ENCODE data around the gene NPW.
A peak's percentile ranks its signal among the peaks of the same experiment; 100 is the strongest.

Gene NPW

GRCh38 chr16:1990101-1990350, 29.6 kb upstream of the NPW start:
- Histone ChIP-seq H3K4me1 (ENCODE audit: control insufficient read depth, low read length) (peaks cover 50% of the 10 kb centered on the region), H3K9me2 (replicated peaks; ENCODE audit: control insufficient read depth, low read length) (no peaks in the 10 kb centered on the region), H3F3A (ENCODE audit: control insufficient read depth, insufficient read depth) (peaks cover 28% of the 10 kb centered on the region), H3K36me3 (ENCODE audit: control insufficient read depth, low read length) (peaks cover 27% of the 10 kb centered on the region), H3K27me3 (ENCODE audit: control insufficient read depth, low read length) (peaks cover 19% of the 10 kb centered on the region), H3K27ac (ENCODE audit: low read depth, low read length) (no peak overlapping the region), H3K79me2 (ENCODE audit: control insufficient read depth, low read length) (peaks cover 9% of the 10 kb centered on the region), H3K4me2 (ENCODE audit: low read length) (peak overlapping the region; percentile 100), H4K20me1 (ENCODE audit: control insufficient read depth, insufficient read depth, low read depth, low read length) (no peaks in the 10 kb centered on the region), H3K9me3 (ENCODE audit: control insufficient read depth, insufficient read depth, low read length) (peaks cover 5% of the 10 kb centered on the region; the same call in 1 of the 2 replicates), H3K4me3 (ENCODE audit: low read length) (peak overlapping the region; percentile 93)
- TF ChIP-seq CTCF (IDR thresholded peaks at IDR 0.05; ENCODE audit: low read depth, low read length, poor library complexity, severe bottlenecking) = no peak
- no peak for TF ChIP-seq EZH2phosphoT487 (IDR thresholded peaks at IDR 0.05; ENCODE audit: borderline replicate concordance, low read length)

GRCh38 chr16:1990351-1991134, 29.0 kb upstream of the NPW start:
- peaks cover 5% of the 10 kb centered on the region; the same call in 1 of the 2 replicates for H3K9me3 ChIP-seq (ENCODE audit: control insufficient read depth, insufficient read depth, low read length)
- H3K36me3 ChIP-seq (ENCODE audit: control insufficient read depth, low read length) = peaks cover 27% of the 10 kb centered on the region
- no peaks in the 10 kb centered on the region for H3K9me2 ChIP-seq (replicated peaks; ENCODE audit: control insufficient read depth, low read length)
- peaks cover 33% of the 10 kb centered on the region for H3F3A ChIP-seq (ENCODE audit: control insufficient read depth, insufficient read depth)
- peak overlapping the region; percentile 100 for H3K4me2 ChIP-seq (ENCODE audit: low read length)
- H4K20me1 ChIP-seq (ENCODE audit: control insufficient read depth, insufficient read depth, low read depth, low read length) = no peaks in the 10 kb centered on the region
- peak overlapping the region; percentile 93 for H3K4me3 ChIP-seq (ENCODE audit: low read length)
- H3K27me3 ChIP-seq (ENCODE audit: control insufficient read depth, low read length) = peaks cover 19% of the 10 kb centered on the region
- H3K4me1 ChIP-seq (ENCODE audit: control insufficient read depth, low read length) = peaks cover 45% of the 10 kb centered on the region
- peaks cover 4% of the 10 kb centered on the region for H3K79me2 ChIP-seq (ENCODE audit: control insufficient read depth, low read length)
- TF ChIP-seq CTCF (IDR thresholded peaks at IDR 0.05; ENCODE audit: low read depth, low read length, poor library complexity, severe bottlenecking) = no peak
- TF ChIP-seq EZH2phosphoT487 (IDR thresholded peaks at IDR 0.05; ENCODE audit: borderline replicate concordance, low read length) = peak; percentile 56; the same call in 1 of the 2 replicates
- H3K27ac ChIP-seq (ENCODE audit: low read depth, low read length) = peak overlapping the region; percentile 77

- peak overlapping the region; percentile 100 for H3K4me2 ChIP-seq (ENCODE audit: low read length)
- H3K36me3 ChIP-seq (ENCODE audit: control insufficient read depth, low read length) = peaks cover 24% of the 10 kb centered on the region
- peaks cover 44% of the 10 kb centered on the region for H3K4me1 ChIP-seq (ENCODE audit: control insufficient read depth, low read length)
- H3K9me2 ChIP-seq (replicated peaks; ENCODE audit: control insufficient read depth, low read length) = no peaks in the 10 kb centered on the region
- H3K79me2 ChIP-seq (ENCODE audit: control insufficient read depth, low read length) = no peaks in the 10 kb centered on the region
- peaks cover 19% of the 10 kb centered on the region for H3K27me3 ChIP-seq (ENCODE audit: control insufficient read depth, low read length)
- peaks cover 38% of the 10 kb centered on the region for H3F3A ChIP-seq (ENCODE audit: control insufficient read depth, insufficient read depth)
- peaks cover 5% of the 10 kb centered on the region; the same call in 1 of the 2 replicates for H3K9me3 ChIP-seq (ENCODE audit: control insufficient read depth, insufficient read depth, low read length)
- peak overlapping the region; percentile 93 for H3K4me3 ChIP-seq (ENCODE audit: low read length)
- H3K27ac ChIP-seq (ENCODE audit: low read depth, low read length) = peak overlapping the region; percentile 77
- no peak for TF ChIP-seq CTCF (IDR thresholded peaks at IDR 0.05; ENCODE audit: low read depth, low read length, poor library complexity, severe bottlenecking)
- no peak for TF ChIP-seq EZH2phosphoT487 (IDR thresholded peaks at IDR 0.05; ENCODE audit: borderline replicate concordance, low read length)
- no peaks in the 10 kb centered on the region for H4K20me1 ChIP-seq (ENCODE audit: control insufficient read depth, insufficient read depth, low read depth, low read length)
Observed at GRCh38 chr16:1991135-1991551, 28.4 kb upstream of the NPW start.

Measured in DOHH2 (cell line).